MM.1S (cell line): ENCODE measurements around the gene KIAA0040.

Source experiments
- EZH2 ChIP-seq: fragments of 300-600 bp; sonication (generic); optimal IDR thresholded peaks from 2 replicates; pipeline ENCODE3; 2017; ENCODE audit warnings: low read depth, mild to moderate bottlenecking, antibody characterized with exemption, low read length, mixed read lengths
- TF ChIP-seq, protein P1 (sequence below): fragments of 300-600 bp; sonication (generic); IDR thresholded peaks from 2 replicates; pipeline ENCODE4 v1.5.1; 2016; ENCODE audit warnings: antibody characterized with exemption, low read length, mixed read lengths

DNA sequence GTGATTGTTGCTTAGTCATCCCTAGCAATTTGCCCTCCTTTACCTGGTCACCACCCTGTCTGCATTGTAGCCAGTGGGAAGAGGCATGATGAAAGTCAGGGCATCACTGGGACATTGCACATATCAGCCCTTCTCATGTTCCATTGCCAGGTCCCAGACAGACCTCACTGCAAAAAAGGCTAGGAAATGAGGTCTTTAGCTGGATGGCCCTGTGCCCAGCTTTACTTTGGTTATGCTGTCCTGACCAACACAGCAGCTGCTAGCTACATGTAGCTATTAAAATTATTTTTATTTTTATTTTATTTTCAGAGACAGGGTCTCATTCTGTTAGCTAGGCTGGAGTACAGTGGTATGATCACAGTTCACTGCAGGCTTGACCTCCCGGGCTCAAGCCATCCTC is 72.1 kb downstream of the KIAA0040 start:
- TF ChIP-seq, protein P1, sequence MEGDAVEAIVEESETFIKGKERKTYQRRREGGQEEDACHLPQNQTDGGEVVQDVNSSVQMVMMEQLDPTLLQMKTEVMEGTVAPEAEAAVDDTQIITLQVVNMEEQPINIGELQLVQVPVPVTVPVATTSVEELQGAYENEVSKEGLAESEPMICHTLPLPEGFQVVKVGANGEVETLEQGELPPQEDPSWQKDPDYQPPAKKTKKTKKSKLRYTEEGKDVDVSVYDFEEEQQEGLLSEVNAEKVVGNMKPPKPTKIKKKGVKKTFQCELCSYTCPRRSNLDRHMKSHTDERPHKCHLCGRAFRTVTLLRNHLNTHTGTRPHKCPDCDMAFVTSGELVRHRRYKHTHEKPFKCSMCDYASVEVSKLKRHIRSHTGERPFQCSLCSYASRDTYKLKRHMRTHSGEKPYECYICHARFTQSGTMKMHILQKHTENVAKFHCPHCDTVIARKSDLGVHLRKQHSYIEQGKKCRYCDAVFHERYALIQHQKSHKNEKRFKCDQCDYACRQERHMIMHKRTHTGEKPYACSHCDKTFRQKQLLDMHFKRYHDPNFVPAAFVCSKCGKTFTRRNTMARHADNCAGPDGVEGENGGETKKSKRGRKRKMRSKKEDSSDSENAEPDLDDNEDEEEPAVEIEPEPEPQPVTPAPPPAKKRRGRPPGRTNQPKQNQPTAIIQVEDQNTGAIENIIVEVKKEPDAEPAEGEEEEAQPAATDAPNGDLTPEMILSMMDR: no peak
- no peak for TF ChIP-seq EZH2
